ENCODE measurements around the gene SSNA1. TPM values are rescaled to one million over a fixed set of nuclear protein-coding genes. Genes with fewer than 3 reads are reported as not detected.

SSNA1 gene
- total and polyA plus RNA-seq, 5 donors, result 43.2 to 86.4 (median 50.1) TPM

DNA sequence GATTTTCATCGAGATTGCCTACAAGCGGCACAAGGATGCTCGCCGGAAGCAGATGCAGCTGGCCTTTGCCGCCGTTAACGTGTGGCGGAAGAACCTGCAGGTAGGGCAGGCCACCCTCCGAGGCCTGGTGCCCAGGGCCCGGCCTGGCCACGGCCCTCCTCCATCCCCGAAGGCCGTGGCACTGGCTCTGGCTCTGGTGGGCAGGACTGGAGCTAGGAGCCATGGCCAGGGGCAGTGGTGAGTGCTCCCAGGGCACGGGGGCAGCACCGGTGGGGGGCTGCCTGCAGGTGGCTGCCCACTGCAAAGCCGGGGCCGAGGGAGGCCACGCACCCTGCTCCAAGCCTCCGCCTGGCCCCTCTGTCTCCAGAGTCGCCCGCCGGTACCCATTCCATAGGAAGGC is 24.7 kb upstream of the SSNA1 start:
- Histone ChIP-seq H3K4me1 (ENCODE audit: control insufficient read depth, insufficient read depth, low read length) (peaks cover 2% of the 10 kb centered on the region), H3K27ac (ENCODE audit: low read length) (no peak overlapping the region), H3K4me3 (ENCODE audit: low read length) (no peak overlapping the region), H3K27me3 (ENCODE audit: control insufficient read depth, insufficient read depth) (no peaks in the 10 kb centered on the region), H3K9me3 (ENCODE audit: control insufficient read depth, low read length) (no peaks in the 10 kb centered on the region)
- intact Hi-C loops (cut with DNase I), result no loop called here
- DNase-seq, result no peak
- WGBS, result 81% methylated on average over 22 of the region's 22 CpGs
- ATAC-seq, result no peak

DNA sequence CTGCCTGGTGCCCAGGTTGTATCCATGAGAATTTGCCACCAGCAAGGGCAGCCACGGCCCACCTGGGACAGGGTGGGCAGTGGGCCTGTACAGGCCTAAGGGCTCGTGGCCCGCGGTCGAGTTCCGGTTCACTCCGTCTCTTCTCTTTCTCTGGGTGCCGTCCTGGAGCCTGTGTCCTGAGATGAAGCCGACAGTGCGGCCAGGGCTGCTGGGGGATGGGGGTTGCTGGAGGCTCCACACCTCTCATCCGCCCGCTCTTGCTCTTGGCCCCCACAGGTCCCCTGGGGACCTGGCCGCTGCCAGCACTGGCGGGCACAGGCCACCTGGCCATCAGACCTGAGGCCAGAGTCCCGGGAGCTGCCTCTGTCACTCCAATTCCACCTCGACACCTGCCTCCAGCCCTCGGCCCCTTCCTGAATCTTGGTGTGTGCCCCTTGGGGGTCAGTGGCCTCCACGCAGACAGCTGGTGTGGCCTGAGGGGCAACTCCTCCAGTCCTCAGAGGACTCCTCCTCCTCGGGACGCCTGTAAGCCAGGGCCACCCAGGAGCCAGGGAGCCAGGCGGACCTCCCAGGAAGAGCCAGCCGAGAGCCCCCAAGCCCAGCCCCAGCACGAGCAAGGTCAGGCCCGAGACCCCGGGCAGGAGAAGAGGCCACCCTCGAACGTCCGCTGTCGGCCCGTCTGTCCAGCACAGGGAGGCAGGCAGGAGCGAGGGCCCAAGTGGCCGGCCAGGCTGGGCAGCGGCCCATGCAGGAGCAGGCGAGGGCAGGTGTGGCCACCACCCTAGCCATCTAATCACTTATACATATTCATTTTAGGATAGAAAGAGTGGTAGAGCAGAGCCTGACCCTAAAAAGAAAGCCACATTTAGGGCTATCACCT is 23.9 kb upstream of the SSNA1 start:
- WGBS, result 70% methylated on average over 34 of the region's 34 CpGs
- Histone ChIP-seq H3K27ac (ENCODE audit: low read length) (no peak overlapping the region), H3K9me3 (ENCODE audit: control insufficient read depth, low read length) (no peaks in the 10 kb centered on the region), H3K27me3 (ENCODE audit: control insufficient read depth, insufficient read depth) (no peaks in the 10 kb centered on the region), H3K4me3 (ENCODE audit: low read length) (no peak overlapping the region), H3K4me1 (ENCODE audit: control insufficient read depth, insufficient read depth, low read length) (peaks cover 2% of the 10 kb centered on the region)
- intact Hi-C loops (cut with DNase I), result no loop called here
- ATAC-seq (no peak), DNase-seq (peak in 1 of 3 donors; percentile 22)

DNA sequence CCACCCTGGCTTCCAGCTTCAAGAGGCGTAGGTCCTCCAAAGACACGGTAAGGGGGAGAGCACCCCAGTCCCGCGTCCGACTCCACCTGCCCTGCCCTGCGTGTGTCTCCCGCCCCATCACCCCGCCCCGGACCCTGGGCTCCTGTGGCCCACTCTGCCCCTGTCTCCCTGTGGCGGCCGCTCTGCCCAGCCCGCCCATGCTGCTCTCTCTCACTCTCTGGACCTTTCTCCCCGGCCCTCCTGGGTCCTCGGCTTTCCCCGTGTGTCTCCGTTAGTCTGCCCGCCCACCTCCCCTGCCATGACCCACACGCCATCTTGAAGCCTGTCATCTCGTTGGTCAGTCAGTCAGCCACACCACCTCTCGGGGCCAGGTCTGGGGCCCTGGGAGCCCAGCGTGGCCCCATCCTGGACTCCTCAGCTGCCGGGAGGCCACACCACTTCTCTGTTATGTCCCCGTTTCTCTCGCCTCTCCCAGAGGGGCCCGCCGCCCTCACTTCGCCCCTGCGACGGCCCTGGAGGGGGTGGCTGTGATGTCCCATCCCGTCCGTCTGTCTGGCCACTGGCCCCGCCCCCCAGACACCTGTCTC is 23.1 kb upstream of the SSNA1 start:
- ATAC-seq, result no peak
- Histone ChIP-seq H3K4me1 (ENCODE audit: control insufficient read depth, insufficient read depth, low read length) (peaks cover 2% of the 10 kb centered on the region), H3K9me3 (ENCODE audit: control insufficient read depth, low read length) (no peaks in the 10 kb centered on the region), H3K27ac (ENCODE audit: low read length) (no peak overlapping the region), H3K4me3 (ENCODE audit: low read length) (no peak overlapping the region), H3K27me3 (ENCODE audit: control insufficient read depth, insufficient read depth) (no peaks in the 10 kb centered on the region)
- intact Hi-C loops (cut with DNase I), result no loop called here
- peak in 1 of 3 donors; percentile 13 for DNase-seq
- WGBS, result 78% methylated on average over 32 of the region's 32 CpGs

DNA sequence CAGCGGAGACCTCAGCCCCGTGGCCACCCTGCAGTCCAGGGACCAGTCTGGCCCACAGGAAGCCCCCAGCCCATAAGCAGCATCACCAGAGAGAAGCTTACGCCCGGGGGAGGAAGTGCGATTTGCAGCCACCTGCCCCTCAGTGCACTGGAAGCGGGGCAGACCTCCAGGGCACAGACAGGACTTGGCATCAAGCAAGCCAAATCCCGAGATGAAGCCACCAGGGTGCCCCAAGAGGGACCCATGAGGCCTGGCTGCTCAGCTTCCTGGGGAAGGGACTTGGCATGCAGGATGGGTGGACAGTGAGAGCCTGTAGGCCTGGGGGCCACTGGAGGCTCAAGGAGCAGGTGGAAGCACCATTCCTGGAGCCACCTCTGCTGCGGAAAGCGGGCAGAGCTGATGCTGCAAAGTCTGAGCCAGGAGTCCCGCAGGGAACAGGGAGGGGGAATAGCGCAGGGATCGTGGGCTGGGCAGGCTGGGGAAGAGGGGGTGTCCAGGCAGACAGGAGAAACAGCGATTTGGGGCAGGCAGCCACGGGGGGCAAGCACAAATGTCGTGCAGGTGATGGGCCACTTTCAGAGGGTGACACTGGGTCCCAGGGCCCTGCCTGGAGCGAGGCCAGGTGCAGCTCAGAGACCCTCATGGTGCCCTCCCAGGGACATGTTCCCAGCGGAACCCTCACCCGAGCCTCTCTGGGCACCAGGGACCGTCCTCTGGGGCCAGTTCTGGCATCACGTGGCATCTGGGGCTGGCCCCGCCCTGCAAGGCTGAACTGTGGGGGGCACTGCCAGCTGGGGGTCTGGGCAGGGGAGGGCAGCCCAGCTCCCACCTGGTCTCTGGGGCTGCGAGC is 21.9 kb upstream of the SSNA1 start:
- WGBS, result 68% methylated on average over 22 of the region's 22 CpGs
- Histone ChIP-seq H3K9me3 (ENCODE audit: control insufficient read depth, low read length) (no peaks in the 10 kb centered on the region), H3K4me3 (ENCODE audit: low read length) (no peak overlapping the region), H3K4me1 (ENCODE audit: control insufficient read depth, insufficient read depth, low read length) (peaks cover 2% of the 10 kb centered on the region), H3K27ac (ENCODE audit: low read length) (no peak overlapping the region), H3K27me3 (ENCODE audit: control insufficient read depth, insufficient read depth) (no peaks in the 10 kb centered on the region)
- intact Hi-C loops (cut with DNase I), result no loop called here
- peak in 1 of 3 donors; percentile 60 for DNase-seq
- ATAC-seq, result no peak

DNA sequence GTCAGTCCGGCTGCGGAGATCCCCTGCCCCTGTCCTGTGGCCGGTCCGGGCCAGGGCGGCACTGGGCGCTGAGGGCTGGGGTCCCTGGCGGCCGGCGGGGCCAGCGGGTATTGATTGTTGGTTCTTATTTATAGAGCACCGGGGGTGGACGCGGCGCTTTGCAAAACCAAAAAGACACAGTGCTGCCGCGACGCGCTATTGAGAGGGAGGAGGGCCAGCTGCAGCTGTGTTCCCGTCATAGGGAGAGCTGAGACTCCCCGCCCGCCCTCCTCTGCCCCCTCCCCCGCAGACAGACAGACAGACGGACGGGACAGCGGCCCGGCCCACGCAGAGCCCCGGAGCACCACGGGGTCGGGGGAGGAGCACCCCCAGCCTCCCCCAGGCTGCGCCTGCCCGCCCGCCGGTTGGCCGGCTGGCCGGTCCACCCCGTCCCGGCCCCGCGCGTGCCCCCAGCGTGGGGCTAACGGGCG is 21.2 kb upstream of the SSNA1 start:
- no peak for ATAC-seq
- H3K4me3 ChIP-seq (ENCODE audit: low read length), result no peak overlapping the region
- intact Hi-C loops (cut with DNase I), result no loop called here

DNA sequence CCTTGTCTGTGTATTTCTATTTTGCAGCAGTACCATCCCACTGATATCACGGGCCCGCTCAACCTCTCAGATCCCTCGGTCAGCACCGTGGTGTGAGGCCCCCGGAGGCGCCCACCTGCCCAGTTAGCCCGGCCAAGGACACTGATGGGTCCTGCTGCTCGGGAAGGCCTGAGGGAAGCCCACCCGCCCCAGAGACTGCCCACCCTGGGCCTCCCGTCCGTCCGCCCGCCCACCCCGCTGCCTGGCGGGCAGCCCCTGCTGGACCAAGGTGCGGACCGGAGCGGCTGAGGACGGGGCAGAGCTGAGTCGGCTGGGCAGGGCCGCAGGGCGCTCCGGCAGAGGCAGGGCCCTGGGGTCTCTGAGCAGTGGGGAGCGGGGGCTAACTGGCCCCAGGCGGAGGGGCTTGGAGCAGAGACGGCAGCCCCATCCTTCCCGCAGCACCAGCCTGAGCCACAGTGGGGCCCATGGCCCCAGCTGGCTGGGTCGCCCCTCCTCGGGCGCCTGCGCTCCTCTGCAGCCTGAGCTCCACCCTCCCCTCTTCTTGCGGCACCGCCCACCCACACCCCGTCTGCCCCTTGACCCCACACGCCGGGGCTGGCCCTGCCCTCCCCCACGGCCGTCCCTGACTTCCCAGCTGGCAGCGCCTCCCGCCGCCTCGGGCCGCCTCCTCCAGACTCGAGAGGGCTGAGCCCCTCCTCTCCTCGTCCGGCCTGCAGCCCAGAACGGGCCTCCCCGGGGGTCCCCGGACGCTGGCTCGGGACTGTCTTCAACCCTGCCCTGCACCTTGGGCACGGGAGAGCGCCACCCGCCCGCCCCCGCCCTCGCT is 20.5 kb upstream of the SSNA1 start:
- H3K27me3 ChIP-seq (ENCODE audit: control insufficient read depth, insufficient read depth), result no peaks in the 10 kb centered on the region
- peaks cover 2% of the 10 kb centered on the region for H3K4me1 ChIP-seq (ENCODE audit: control insufficient read depth, insufficient read depth, low read length)
- intact Hi-C loops (cut with DNase I), result no loop called here
- peak overlapping the region; percentile 1 for H3K4me3 ChIP-seq (ENCODE audit: low read length)
- no peaks in the 10 kb centered on the region for H3K9me3 ChIP-seq (ENCODE audit: control insufficient read depth, low read length)
- 8% methylated on average over 57 of the region's 57 CpGs for WGBS
- peak in 1 of 2 donors; percentile 34 for ATAC-seq
- DNase-seq, result peak in 2 of 3 donors; percentile 46 to 61
- H3K27ac ChIP-seq (ENCODE audit: low read length), result no peak overlapping the region

More for the DNA sequence above, 21.2 kb upstream of the SSNA1 start:
- peaks cover 2% of the 10 kb centered on the region for H3K4me1 ChIP-seq (ENCODE audit: control insufficient read depth, insufficient read depth, low read length)
- peak in 1 of 3 donors; percentile 43 for DNase-seq
- no peak overlapping the region for H3K27ac ChIP-seq (ENCODE audit: low read length)
- H3K9me3 ChIP-seq (ENCODE audit: control insufficient read depth, low read length), result no peaks in the 10 kb centered on the region
- no peaks in the 10 kb centered on the region for H3K27me3 ChIP-seq (ENCODE audit: control insufficient read depth, insufficient read depth)
- 23% methylated on average over 44 of the region's 44 CpGs for WGBS

DNA sequence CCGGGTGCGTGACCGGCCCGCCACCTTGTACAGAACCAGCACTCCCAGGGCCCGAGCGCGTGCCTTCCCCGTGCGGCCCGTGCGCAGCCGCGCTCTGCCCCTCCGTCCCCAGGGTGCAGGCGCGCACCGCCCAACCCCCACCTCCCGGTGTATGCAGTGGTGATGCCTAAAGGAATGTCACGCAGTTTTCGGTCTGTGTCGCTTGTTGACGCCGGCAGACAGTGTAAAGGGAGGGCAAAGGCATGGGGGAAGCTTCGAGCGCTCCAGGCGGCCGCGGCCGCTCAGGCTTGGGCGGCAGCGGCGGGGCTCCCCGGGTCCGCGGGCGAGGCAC is 19.9 kb upstream of the SSNA1 start:
- H3K4me3 ChIP-seq (ENCODE audit: low read length), result peak overlapping the region; percentile 1
- ATAC-seq, result no peak

DNA sequence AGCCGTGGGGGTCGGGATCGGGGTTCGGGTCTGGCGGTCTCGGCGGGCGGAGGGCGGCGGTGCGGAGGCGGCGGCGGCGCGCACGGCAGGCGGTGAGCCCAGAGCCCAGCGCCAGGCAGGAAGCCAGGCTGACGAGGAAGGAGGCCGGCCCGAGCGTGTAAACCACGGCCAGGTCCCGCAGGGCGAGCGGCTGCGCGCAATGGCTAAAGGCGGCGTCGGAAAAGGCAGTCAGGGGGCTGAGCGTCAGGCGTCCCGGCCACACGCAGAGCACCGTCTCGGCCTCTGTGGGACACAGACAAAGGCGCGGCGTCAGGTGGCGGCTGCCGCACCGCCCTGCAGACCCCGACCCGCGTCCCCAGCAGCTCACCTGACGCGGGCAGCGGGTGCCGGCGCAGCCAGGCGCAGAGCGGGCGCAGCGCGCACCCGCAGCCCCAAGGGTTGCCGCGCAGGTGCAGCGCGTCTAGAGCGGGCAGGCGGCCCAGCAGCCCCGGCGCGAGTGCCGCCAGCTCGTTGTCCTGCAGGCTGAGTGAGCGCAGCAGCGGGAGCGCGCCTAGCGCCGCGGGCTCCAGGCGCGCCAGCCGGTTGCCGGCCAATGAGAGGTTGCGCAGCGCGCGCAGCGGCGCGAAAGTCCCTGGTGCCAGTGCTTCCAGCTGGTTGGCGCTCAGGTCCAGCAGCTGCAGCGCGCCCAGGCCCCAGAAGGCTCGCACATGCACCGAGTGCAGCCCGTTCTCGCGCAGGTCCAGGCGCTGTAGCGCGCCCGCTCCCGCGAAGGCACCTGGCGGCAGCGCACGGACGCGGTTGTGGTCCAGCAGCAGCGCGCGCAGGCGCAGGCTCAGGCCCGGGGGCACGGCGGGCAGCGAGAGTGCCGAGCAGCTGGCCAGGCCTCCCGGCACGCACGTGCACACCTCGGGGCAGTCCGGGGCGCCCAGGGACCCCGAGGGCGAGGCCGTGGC is 19.3 kb upstream of the SSNA1 start:
- DNase-seq, result peak; percentile 46 to 80 (median 79)
- Histone ChIP-seq H3K4me1 (ENCODE audit: control insufficient read depth, insufficient read depth, low read length) (peaks cover 2% of the 10 kb centered on the region), H3K9me3 (ENCODE audit: control insufficient read depth, low read length) (no peaks in the 10 kb centered on the region), H3K27ac (ENCODE audit: low read length) (no peak overlapping the region), H3K27me3 (ENCODE audit: control insufficient read depth, insufficient read depth) (no peaks in the 10 kb centered on the region), H3K4me3 (ENCODE audit: low read length) (peak overlapping the region; percentile 1)
- intact Hi-C loops (cut with DNase I), result no loop called here
- ATAC-seq, result no peak
- under 1% methylated on average over 124 of the region's 124 CpGs for WGBS

More for the DNA sequence above, 19.9 kb upstream of the SSNA1 start:
- Histone ChIP-seq H3K4me1 (ENCODE audit: control insufficient read depth, insufficient read depth, low read length) (peaks cover 2% of the 10 kb centered on the region), H3K27ac (ENCODE audit: low read length) (no peak overlapping the region), H3K9me3 (ENCODE audit: control insufficient read depth, low read length) (no peaks in the 10 kb centered on the region), H3K27me3 (ENCODE audit: control insufficient read depth, insufficient read depth) (no peaks in the 10 kb centered on the region)
- peak in 1 of 3 donors; percentile 53 for DNase-seq
- WGBS, result under 1% methylated on average over 36 of the region's 36 CpGs
- intact Hi-C loops (cut with DNase I), result no loop called here

DNA sequence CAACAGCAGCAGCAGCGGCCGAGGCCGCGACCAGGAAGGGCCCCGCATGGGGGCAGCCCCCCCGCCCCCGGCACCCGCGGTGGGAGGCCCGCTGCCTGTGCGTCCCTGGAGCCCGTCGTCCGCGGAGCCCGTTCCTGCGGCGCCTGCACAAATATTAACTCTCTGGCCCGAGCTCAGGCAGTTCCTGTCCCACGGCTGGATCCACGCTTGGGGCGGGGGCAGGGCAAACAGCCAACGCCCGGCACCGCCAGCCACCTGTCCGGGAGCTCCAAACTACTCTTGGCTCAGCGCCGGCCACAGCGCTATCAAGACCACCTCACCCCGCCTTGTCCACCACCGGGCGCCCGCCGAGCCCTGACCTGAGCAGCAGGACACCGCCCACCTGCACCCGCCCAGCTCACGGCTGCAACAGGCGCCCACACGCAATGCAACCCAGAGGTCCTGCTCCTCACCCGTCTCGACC is 18.5 kb upstream of the SSNA1 start, which contains the start of gene LRRC26:
TSS of gene LRRC26 (minus strand) at position 156 of the 463 bp plus-strand sequence. CDS start at position 48, 108 bp downstream.
- peaks cover 2% of the 10 kb centered on the region for H3K4me1 ChIP-seq (ENCODE audit: control insufficient read depth, insufficient read depth, low read length)
- DNase-seq (no peak), ATAC-seq (no peak)
- intact Hi-C loops (cut with DNase I), result no loop called here
- H3K9me3 ChIP-seq (ENCODE audit: control insufficient read depth, low read length), result no peaks in the 10 kb centered on the region
- H3K27me3 ChIP-seq (ENCODE audit: control insufficient read depth, insufficient read depth), result no peaks in the 10 kb centered on the region
- H3K4me3 ChIP-seq (ENCODE audit: low read length), result peak within 1 kb of the TSS; percentile 1
- no peak within 1 kb of the TSS for H3K27ac ChIP-seq (ENCODE audit: low read length)
- WGBS, result 9% methylated on average over 41 of the region's 41 CpGs
